Measurements from ENCODE around the gene MARCHF2.

DNA sequence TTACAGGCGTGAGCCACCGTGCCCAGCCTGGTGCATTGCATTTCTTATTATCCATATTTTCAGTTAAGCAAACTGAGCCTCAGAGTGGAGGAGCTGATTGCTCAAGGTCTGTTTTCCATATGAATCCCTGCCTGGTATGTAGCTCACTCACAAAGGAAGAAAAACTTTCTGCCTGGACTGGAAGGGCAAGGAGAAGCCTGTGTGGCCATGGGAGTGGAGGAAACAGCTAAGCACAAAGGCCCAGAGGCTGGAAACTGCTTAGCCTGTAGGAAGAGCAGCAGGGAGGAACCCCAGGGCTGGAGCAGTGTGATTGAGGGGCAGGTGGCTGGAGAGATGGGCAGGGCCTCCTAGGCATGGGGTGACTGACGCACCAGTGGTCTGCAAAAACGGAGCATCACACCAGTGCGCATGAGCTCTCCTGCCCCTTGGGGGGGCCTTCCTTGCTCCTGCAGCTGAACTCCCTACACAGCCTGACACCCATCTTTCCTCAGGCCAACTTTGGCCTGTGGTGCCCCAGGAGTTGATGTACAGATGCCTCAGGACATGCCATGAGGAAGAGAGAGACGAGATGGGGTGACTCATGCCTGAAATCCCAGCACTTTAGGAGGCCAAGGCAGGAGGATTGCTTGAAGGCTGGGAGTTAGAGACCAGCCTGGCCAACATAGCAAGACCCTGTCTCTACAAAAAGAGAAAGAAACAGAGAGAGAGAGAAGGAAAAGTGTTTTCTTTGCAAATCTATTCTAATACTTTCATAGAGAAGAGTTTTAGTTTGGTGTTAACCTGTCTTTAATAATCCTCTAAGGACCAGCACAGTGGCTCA, 28.8 kb downstream of the MARCHF2 start:
- TF ChIP-seq, protein P1, sequence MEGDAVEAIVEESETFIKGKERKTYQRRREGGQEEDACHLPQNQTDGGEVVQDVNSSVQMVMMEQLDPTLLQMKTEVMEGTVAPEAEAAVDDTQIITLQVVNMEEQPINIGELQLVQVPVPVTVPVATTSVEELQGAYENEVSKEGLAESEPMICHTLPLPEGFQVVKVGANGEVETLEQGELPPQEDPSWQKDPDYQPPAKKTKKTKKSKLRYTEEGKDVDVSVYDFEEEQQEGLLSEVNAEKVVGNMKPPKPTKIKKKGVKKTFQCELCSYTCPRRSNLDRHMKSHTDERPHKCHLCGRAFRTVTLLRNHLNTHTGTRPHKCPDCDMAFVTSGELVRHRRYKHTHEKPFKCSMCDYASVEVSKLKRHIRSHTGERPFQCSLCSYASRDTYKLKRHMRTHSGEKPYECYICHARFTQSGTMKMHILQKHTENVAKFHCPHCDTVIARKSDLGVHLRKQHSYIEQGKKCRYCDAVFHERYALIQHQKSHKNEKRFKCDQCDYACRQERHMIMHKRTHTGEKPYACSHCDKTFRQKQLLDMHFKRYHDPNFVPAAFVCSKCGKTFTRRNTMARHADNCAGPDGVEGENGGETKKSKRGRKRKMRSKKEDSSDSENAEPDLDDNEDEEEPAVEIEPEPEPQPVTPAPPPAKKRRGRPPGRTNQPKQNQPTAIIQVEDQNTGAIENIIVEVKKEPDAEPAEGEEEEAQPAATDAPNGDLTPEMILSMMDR (IDR thresholded peaks at IDR 0.05; ENCODE audit: low read depth, low read length), result no peak
- TF ChIP-seq EZH2phosphoT487 (IDR thresholded peaks at IDR 0.05; ENCODE audit: low read depth), result no peak

All from OCI-LY3 (cell line).